ENCODE measurements around the gene CDNF. TPM values are rescaled to one million over a fixed set of nuclear protein-coding genes. Genes with fewer than 3 reads are reported as not detected.
"Not testable (repeated sequence)": the region's sequence is repeated elsewhere in the genome, so short reads cannot be mapped to it uniquely, and the experiment has no call there.

CDNF gene
- polyA plus RNA-seq (2012; ENCODE audit: missing spikeins): 0.53 TPM

- TF ChIP-seq POLR2AphosphoS5 (IDR thresholded peaks at IDR 0.05; ENCODE audit: low read depth, low read length) (peak; percentile 89), TAF1 (IDR thresholded peaks at IDR 0.05; ENCODE audit: borderline replicate concordance, low read depth, low read length) (peak; percentile 91), POLR2A (IDR thresholded peaks at IDR 0.05; ENCODE audit: low read depth, low read length) (peak; percentile 96)
- DNase-seq (ENCODE audit: insufficient read length): peak; percentile 90
- FAIRE-seq: peak; percentile 98
These were observed at the start of gene CDNF, which contains the start of the genes HSPA14 and MSANTD7 for GRCh38 chr10:14837757-14838581. CDNF (minus strand) TSS chr10:14838037; CDS start chr10:14837946, 91 bp downstream. HSPA14 (plus strand) TSS chr10:14838306; CDS start chr10:14838403, 97 bp downstream. MSANTD7 (plus strand) TSS chr10:14838306; CDS start chr10:14842285, 3,979 bp downstream.

- TF ChIP-seq TAF1 (IDR thresholded peaks at IDR 0.05; ENCODE audit: borderline replicate concordance, low read depth, low read length): no peak
- TF ChIP-seq POLR2A (IDR thresholded peaks at IDR 0.05; ENCODE audit: low read depth, low read length): no peak
- no peak for TF ChIP-seq POLR2AphosphoS5 (IDR thresholded peaks at IDR 0.05; ENCODE audit: low read depth, low read length)
- DNase-seq (ENCODE audit: insufficient read length): no peak
- no peak for FAIRE-seq
These were observed 46.2 kb upstream of the CDNF start for GRCh38 chr10:14884082-14884481.

DNA sequence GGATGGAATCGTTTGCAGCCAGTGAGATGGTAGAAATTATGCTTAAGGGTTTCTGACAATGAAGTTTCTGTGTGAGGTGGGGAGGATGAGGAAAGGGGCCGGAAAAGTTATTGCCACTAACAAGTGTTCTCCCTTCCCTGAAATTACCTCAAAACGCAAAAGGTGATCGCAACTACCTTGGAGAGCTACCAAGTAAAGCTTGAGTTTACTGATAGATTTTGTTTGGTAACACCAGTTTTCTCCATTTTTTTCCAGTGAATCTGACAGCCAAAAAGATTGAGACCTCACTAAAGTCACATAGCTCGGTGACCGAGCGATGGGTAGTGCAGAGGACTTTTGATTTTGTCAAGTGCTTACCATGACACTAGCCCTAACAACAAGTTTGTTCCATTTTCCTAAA is 42.4 kb upstream of the CDNF start:
- TF ChIP-seq TAF1 (IDR thresholded peaks at IDR 0.05; ENCODE audit: borderline replicate concordance, low read depth, low read length) (no peak), POLR2A (IDR thresholded peaks at IDR 0.05; ENCODE audit: low read depth, low read length) (no peak), POLR2AphosphoS5 (IDR thresholded peaks at IDR 0.05; ENCODE audit: low read depth, low read length) (no peak)
- no peak for DNase-seq (ENCODE audit: insufficient read length)
- FAIRE-seq: no peak

DNA sequence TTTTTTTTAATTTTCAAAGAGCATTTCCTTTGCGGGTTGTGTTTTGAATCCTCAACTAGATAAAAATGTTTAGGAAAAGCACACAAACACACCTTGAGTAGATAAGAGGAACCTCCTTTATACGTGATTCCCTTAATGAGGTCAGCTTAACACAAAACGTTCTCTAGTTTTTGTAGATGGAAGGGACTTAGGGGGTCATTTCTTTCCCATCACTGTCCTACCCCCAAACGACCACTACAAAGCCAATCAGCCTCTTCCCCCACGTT is 42.0 kb upstream of the CDNF start:
- TF ChIP-seq TAF1 (IDR thresholded peaks at IDR 0.05; ENCODE audit: borderline replicate concordance, low read depth, low read length) (no peak), POLR2A (IDR thresholded peaks at IDR 0.05; ENCODE audit: low read depth, low read length) (no peak), POLR2AphosphoS5 (IDR thresholded peaks at IDR 0.05; ENCODE audit: low read depth, low read length) (no peak)
- FAIRE-seq (peak; percentile 14), DNase-seq (ENCODE audit: insufficient read length) (no peak)

DNA sequence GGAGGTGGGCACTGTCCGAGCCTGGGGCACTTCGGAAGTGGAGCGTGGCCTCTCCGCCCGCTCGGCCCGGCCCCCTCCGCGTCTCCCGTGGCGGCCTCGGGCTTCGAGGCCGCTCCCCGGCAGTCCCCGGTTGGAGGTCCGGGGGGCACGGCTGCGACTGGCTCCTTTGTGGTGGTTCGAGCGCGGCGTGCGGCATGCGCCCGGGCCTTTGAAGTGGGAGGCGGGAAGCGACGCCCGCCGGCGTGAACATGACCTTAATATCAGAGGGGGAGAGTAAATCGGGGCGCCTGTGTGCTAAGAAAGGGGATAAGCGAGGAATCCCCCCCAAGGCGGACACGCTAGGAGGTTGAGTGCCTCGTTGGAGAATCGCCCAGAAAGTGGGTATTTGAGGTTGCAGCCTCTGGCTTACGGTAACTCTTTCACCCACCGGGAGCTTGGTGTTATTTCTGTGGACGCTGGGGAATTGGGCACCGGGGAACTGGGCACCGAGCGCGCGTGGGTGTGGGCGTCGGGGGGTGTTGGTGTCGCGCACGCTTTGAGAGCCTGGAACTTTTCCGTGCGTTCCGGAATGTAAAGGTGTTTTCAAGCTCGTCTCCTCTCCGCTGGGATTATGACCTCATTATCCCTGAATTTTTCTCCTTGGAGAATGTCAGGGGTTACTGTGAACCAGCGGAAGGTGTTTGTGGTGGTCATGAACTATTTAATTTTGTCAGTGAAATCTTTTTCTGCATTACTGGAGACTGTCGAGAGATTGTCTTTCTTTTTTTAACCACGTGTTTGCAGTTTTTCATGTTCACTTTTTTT is 41.5 kb upstream of the CDNF start:
- peak; percentile 34 for DNase-seq (ENCODE audit: insufficient read length)
- no peak for FAIRE-seq
- no peak for TF ChIP-seq TAF1 (IDR thresholded peaks at IDR 0.05; ENCODE audit: borderline replicate concordance, low read depth, low read length)
- TF ChIP-seq POLR2AphosphoS5 (IDR thresholded peaks at IDR 0.05; ENCODE audit: low read depth, low read length): no peak

- TF ChIP-seq TAF1 (IDR thresholded peaks at IDR 0.05; ENCODE audit: borderline replicate concordance, low read depth, low read length) (peak; percentile 50; the same call in 1 of the 2 replicates), POLR2AphosphoS5 (IDR thresholded peaks at IDR 0.05; ENCODE audit: low read depth, low read length) (peak; percentile 71), POLR2A (IDR thresholded peaks at IDR 0.05; ENCODE audit: low read depth, low read length) (peak; percentile 84; the same call in 1 of the 2 replicates)
- DNase-seq (ENCODE audit: insufficient read length): peak; percentile 97
- FAIRE-seq: peak; percentile 98
These were observed 40.7 kb upstream of the CDNF start, which contains the start of gene SUV39H2 for GRCh38 chr10:14878266-14879123. SUV39H2 (plus strand) TSS chr10:14878866; CDS start chr10:14878889, 23 bp downstream.

DNA sequence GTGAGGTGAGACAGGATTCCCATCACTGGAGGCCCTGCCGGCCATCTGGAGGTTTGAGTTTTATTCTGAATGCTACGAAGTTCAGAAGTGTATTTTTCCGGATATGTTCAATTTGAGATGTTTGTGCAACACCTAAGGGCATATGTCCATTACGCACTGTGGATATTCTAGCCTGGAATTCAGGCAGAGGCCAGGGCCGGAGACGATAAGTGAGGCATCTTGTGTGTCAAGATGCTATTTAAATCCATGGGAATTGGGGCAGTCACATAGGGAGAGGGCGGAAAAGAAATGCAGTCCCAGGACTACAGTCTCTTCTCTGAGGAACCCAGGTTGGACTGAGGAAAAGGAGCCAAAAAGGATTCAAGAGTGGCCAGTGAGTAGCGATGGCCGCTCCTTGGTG is 38.9 kb upstream of the CDNF start:
- TF ChIP-seq POLR2A (IDR thresholded peaks at IDR 0.05; ENCODE audit: low read depth, low read length) (no peak), POLR2AphosphoS5 (IDR thresholded peaks at IDR 0.05; ENCODE audit: low read depth, low read length) (no peak), TAF1 (IDR thresholded peaks at IDR 0.05; ENCODE audit: borderline replicate concordance, low read depth, low read length) (no peak)
- no peak for FAIRE-seq
- no peak for DNase-seq (ENCODE audit: insufficient read length)

- TF ChIP-seq POLR2AphosphoS5 (IDR thresholded peaks at IDR 0.05; ENCODE audit: low read depth, low read length): no peak
- no peak for TF ChIP-seq TAF1 (IDR thresholded peaks at IDR 0.05; ENCODE audit: borderline replicate concordance, low read depth, low read length)
- no peak for TF ChIP-seq POLR2A (IDR thresholded peaks at IDR 0.05; ENCODE audit: low read depth, low read length)
- DNase-seq (ENCODE audit: insufficient read length) (no peak), FAIRE-seq (no peak)
These were observed 38.1 kb upstream of the CDNF start for GRCh38 chr10:14875941-14876340.

DNA sequence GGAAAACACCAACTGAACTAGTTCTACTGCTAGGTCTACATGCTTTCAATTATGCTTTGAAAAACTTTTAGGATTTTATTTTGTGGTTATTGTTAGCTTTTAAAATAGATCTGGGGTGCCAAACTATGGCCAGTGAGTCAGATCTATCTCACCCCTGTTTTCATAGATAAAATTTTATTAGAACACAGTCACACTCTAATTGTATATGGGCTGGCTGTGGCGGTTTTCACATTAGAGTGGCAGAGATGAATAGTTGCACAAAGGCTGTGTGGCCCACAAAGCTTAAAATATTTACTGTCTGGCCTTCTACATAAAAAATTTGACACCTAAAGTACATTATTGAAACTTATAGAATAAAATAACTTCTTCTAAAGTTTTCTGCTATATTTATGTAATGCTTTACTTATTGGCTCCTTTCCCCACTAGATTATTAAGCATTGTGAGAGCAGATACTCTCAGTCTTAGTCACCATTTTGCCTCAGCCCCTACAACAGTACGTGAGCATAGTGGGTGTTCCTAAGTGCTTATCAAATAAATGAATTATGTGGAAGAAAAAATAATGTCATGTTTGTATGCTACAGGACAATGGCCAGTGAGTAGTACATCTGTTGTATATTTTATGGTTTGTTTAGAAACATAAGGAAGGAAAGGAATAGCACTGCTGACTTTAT is 35.4 kb upstream of the CDNF start:
- TF ChIP-seq POLR2A (IDR thresholded peaks at IDR 0.05; ENCODE audit: low read depth, low read length): no peak
- TF ChIP-seq POLR2AphosphoS5 (IDR thresholded peaks at IDR 0.05; ENCODE audit: low read depth, low read length): no peak
- no peak for TF ChIP-seq TAF1 (IDR thresholded peaks at IDR 0.05; ENCODE audit: borderline replicate concordance, low read depth, low read length)
- DNase-seq (ENCODE audit: insufficient read length) (no peak), FAIRE-seq (peak; percentile 73)

GRCh38 chr10:14864871-14865270 is 27.0 kb upstream of the CDNF start:
- DNase-seq (ENCODE audit: insufficient read length); FAIRE-seq: not testable (repeated sequence)

GRCh38 chr10:14864466-14864865 is 26.6 kb upstream of the CDNF start:
- FAIRE-seq; DNase-seq (ENCODE audit: insufficient read length): not testable (repeated sequence)
